GM18951 (cell line): ENCODE measurements around the gene COL4A1.

Experiments
- POLR2A ChIP-seq: IDR thresholded peaks from 4 replicates; pipeline ENCODE4 v1.6.1; 2011; ENCODE audit warnings: mild to moderate bottlenecking; ENCODE audit not compliant: insufficient read length, insufficient read depth; ENCODE audit errors: extremely low read depth
- in situ Hi-C: fragments of 300-500 bp; cut with MboI; formaldehyde crosslinking; loops from one replicate; pipeline ENCODE4 v1.12.0; 2022; ENCODE audit warnings: low sequenced_read_pairs, mixed read lengths, inconsistent platforms; ENCODE audit not compliant: unreplicated experiment

COL4A1 gene

GRCh38 chr13:110306960-110307766, at the start of gene COL4A1, which contains the start of gene COL4A2:
TSS of gene COL4A1 (minus strand) at chr13:110307157. CDS start at chr13:110307027, 130 bp downstream.
TSS of gene COL4A2 (plus strand) at chr13:110307284. CDS start at chr13:110307904, 620 bp downstream.
- in situ Hi-C loops, result no loop called here
- TF ChIP-seq POLR2A, result no peak

DNA sequence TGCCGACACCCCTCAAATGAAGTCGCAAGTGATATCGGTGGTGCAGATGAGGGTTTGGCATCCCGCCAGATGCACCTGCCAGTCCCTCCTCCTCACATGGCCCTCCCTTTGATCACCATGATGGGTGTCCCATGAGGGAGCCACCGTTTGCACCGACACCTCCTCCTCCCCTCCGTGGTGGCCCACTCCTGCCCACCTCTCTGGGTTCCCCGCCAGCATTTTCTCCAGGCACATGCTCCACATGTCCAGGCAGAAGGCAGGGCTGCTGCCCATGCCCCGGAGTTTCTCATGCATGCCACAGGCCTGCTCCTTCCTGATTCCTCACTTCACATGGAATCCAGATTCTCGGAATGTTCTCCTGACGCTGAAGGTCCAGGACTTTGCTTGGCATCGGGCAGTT, 49.4 kb upstream of the COL4A1 start:
- no peak for TF ChIP-seq POLR2A
- in situ Hi-C loops, result no loop called here

DNA sequence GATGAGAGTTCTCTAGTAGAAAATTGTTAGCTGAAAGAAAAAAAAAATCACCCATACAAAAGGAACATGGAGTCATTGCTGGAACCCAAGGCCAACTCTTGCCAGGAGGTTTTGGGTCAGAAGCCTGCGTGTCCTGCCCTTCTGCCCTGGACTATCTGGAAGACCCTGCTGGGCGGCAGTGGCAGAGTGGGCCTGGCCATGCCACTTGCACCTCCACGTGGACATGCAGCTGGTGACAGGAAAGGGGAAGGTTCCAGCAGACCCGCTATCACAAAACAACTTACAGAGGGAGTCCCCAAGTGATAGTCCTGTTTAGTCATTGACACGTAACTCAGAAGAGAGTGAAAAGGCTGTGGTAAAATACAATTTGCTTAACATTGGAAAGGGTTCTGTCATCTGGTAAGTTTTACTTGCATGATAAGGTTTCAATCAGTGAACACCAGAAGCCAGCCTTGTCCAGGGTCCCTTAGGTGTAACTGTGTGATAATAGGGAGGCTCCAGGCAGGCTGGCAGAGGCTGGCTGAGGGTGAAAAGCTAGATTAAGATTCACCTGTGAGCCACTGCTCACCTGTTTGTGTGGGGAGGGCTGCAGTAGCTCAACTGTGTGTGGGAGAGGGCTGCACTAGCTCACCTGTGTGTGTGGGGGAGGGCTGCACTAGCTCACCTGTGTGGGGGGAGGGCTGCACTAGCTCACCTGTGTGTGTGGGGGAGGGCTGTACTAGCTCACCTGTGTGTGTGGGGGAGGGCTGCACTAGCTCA, 47.9 kb upstream of the COL4A1 start:
- in situ Hi-C loops, result no loop called here
- TF ChIP-seq POLR2A, result no peak

- in situ Hi-C loops, result no loop called here
- no peak for TF ChIP-seq POLR2A
Observed at GRCh38 chr13:110354123-110354627, 47.2 kb upstream of the COL4A1 start.

DNA sequence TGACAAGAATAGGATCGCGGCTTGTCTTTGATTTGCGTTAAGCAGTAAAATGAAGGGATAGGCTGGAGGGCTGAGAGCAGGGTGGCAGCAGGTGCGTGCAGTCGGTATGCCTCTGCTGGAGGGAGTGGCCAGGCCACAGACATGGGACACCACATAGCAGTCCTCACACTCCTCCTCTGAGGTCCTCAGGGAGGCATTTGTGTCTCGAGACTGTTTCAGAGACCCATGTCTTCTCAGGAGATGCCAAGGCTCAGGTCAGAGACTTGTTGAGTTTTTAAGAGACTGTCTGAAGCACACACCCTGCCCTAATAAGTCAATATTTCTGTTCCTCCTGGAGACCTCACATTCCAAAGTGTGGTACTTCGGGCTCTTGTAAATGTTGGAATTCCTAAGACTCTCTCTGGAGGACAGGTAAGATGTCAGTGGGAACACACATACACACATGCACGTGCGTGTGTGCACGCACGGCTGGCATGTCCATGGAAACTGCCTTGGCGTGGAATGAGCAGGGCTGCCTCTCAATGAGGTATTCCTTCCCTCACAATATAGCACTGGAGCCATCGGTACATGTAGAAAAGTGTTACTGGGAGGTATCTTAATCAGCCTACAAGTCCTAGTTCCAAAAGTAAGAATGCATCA, 46.5 kb upstream of the COL4A1 start:
- in situ Hi-C loops, result no loop called here
- TF ChIP-seq POLR2A, result no peak

GRCh38 chr13:110352735-110353134, 45.8 kb upstream of the COL4A1 start:
- in situ Hi-C loops, result no loop called here
- no peak for TF ChIP-seq POLR2A

DNA sequence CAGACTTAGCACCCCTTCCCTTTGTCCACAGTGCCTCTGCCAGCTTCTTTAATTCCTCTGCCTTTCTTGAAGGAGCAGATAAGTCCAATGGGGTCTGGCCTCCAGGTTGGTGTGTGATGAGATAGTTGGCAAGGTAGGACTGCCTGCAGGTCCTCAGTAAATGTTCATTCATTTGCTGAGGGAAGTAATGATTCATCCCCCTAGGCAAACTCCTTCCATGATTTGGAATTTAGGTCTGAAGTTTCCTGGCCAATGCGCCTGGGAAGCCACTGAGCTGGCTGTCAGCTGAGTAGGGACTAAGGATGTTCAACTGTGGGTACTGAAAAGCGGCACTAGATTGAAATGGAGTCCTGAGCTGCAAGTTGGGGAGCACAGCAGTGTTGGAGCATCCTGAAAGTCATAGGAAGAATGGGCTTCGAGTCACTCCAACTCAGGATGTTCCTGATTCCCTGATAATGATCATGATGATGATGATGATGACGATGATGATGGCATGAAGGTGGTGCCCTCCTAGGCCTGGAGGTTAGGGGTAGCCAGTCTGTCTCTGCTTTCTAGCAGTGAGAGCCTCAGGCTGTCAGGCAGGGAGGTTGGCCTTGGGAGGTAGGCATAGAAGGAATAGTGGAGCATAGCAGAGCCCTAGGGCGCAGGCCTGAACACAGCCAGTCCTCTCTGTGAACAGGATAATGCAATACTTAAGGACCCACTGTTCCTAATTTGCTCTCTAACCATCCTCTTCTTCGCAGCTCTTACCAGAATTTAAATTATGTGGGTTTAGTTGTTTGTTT, 44.9 kb upstream of the COL4A1 start:
- no peak for TF ChIP-seq POLR2A
- in situ Hi-C loops, result no loop called here

DNA sequence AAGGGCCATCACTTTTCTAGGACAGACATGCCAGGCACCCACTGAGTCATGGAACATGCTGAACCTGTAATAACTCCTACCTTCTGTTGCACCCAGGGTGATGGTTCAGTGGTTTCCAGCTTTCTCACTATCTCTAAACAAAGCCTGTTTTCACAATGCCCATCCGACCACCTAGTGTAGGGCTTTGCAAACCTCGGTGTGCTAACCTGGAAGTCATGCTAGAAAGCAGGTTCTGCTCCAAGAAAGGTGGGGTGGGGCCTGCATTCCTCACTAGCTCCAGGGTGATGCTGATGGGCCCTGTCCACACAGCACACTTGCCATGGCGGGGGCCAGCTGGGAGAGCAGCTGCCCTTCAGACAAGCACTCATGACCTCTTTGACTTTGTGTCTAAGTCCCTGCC, 43.6 kb upstream of the COL4A1 start:
- in situ Hi-C loops, result no loop called here
- no peak for TF ChIP-seq POLR2A

GRCh38 chr13:110350049-110350448, 43.1 kb upstream of the COL4A1 start:
- in situ Hi-C loops, result no loop called here
- no peak for TF ChIP-seq POLR2A

DNA sequence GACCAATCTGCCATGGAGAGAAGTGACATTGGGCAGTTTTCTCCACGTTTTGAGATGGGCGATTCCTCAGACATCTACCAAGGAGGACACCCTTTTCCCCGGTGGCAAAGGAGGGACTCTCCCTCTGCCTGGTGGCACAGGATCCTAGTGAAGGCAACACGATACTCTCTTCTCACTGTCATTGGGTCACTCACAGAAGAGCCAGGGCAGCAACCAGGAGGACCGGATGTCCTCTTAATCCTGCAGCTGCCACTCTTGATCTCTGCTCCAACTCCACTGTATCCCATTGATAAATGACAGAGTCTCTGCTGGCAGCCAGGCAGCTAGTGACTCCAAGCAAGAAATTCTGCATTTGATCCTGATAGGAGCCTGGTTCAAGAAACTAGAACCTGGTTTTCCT, 42.3 kb upstream of the COL4A1 start:
- TF ChIP-seq POLR2A, result no peak
- in situ Hi-C loops, result no loop called here

DNA sequence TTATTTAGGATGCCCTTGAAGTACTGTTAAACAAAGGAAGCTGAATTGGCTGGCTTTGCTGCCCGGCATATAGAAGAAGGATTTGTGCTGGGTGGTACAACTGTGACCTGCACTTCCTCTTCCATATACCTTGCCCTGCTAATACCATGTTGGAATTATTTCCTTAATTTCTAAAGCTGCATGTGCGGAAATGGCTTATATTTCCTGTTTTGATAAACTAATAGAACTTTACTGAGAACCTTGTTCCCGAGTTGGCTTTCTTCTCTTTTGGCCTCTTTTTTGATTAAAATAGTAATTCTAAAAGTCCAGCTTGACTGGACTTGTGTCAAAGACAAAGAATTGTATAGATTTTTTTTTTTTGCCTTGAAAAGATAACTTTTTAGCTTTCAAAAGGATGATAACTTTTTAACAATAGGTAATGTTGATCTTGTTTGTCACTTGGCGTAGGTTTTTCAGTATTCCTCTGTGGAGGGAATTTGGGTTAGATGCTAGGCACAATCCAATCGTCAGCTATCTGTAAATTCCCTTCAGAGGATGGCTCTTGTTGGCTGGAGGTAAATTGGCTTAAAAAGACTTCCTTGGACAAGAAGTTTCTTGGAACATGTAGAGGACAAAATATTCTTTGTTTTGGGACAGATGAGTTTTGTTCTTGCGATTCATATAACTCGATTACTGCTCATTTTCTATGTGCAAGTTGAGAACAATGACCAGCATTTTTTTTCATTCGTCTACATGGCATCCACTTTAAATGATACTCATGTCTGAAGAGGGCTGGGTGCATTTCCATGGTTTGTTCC, 41.5 kb upstream of the COL4A1 start:
- TF ChIP-seq POLR2A, result no peak
- in situ Hi-C loops, result no loop called here
